HG02852 (cell line): ENCODE results near the gene RASGEF1C.

Experiments used
- ATAC-seq: cut with Tn5 transposase; IDR thresholded peaks from one replicate; pipeline ENCODE4 v1.9.1; 2021; ENCODE audit warnings: mild to moderate bottlenecking, moderate library complexity; ENCODE audit not compliant: unreplicated experiment

Gene RASGEF1C

DNA sequence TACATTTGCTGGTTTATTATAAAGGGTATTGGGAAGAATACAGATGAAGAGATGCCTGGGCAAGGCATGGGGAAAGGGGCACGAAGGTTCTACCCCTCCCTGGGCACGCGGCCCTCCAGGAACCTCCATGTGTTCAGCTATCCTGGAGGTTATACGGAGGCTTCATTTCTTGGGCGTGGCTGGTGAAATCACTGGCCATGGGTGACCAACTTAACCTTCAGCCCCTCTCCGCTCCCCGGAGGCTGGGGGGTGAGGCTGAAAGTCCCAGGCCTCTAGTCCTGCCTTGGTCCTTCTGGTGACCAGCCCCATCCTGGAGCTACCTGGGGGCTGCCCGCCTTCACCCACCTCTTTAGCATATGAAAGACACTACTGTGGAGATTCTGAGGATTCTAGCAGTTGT is 120.5 kb downstream of the RASGEF1C start:
- no peak for ATAC-seq

DNA sequence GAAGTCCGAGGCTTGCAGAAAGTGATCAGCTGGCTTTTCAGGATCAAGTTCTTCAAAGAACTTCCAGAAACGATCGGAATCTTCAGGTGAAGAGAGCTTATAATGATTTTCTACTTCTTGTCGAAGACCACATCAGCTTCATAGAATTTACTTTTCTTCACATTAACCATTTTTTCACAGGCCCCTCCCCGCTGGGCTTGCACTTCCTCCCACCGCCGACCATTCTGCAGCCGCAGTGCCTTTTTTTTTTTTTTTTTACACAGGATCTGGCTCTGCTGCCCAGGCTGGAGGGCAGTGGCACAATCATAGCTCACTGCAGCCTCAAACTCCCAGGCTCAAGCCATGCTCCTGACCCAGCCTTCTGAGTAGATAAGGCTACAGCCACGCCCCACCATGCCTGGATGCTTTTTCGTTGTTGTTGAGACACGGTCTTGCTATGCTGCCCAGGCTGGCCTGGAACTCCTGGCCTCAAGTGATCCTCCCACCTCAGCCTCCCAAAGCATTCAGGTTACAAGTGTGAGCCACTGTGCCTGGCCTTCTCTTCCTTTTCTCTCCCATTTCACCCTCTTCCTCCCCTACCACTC is 122.1 kb downstream of the RASGEF1C start:
- no peak for ATAC-seq

DNA sequence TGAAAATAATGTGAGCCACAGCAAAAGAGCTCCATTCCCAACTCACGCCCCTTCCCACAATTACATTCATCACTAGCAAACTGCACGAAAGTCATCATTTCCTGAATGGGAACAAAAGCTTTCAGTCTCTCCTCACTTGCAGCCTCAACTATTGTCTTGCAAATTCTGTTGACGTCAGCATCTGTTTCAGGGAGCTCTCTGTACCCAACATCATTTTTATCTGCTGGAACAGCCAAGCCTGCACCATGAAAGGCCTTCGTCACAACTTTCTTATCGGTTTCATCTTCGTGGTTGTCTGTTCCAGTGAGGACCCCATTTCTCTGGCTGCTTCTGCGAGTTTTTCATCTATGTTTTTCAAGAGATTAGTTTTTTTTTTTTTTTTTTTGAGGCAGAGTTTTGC is 123.2 kb downstream of the RASGEF1C start:
- no peak for ATAC-seq

DNA sequence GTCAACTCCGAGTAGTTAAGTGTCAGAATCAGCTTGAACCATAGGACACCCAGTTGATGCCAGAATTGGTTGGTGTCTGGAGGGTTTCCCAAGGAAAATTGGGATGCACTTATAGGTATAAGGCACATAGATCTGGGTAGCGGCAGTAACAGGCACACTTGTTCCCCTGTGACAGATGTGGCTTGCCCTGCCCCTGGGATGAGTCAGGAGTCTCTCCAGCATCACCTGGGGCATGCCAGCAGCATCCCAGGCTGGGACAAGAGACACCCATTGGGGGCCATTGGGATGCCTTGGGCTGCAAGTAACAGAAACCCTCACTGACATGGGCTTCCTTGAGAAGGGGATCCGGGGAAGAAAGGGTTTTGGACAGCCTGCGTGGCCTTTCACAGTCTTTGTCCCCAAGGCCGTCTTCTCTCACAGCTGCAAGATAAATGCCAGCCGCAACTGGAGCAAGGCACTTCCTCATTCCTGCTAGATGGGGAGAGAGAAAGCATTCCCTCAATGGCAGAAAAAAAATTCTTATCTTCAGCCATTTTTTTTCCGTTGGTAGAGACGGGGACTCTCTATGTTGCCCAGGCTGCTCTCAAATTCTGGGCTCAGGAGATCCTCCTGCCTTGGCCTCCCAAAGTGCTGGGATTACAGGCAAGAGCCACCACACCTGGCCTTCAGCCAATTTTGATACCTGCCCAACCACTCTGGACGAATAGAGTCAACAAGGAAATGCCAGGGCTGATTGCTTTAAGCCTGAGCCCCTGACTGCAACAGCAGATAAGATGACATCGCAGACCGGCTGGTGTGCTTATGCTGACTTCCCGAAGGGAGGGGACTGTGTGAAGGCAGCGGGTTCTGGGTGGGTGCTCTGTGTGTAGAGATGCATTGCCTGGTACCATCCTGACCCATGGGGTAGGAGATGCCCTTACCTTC is 124.1 kb downstream of the RASGEF1C start:
- no peak for ATAC-seq

DNA sequence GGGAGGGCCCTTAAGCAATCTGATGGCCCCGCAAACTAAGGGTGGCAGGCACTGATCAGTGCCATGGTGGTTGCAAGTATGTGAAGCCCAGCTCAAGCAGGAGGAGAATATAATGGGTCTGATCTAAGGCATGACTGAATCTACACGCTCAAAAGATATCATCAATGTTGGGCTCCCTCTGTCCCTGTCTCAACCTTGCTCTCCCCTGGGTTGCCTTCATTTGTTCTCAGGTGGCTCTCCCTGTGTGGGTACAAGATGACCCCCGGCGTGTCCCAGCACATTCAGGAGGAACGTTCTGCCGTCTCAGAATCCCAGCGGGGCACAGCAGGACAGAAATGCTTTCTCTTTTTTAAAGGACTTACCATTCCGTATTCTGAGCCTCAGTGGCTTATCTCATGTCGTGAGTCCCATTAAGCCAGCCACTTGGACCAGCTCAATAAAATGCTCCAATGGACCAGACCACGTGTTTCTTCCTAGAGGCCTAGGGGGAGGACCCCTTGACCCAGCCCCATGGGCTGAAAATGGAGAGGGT is 125.4 kb downstream of the RASGEF1C start:
- no peak for ATAC-seq

DNA sequence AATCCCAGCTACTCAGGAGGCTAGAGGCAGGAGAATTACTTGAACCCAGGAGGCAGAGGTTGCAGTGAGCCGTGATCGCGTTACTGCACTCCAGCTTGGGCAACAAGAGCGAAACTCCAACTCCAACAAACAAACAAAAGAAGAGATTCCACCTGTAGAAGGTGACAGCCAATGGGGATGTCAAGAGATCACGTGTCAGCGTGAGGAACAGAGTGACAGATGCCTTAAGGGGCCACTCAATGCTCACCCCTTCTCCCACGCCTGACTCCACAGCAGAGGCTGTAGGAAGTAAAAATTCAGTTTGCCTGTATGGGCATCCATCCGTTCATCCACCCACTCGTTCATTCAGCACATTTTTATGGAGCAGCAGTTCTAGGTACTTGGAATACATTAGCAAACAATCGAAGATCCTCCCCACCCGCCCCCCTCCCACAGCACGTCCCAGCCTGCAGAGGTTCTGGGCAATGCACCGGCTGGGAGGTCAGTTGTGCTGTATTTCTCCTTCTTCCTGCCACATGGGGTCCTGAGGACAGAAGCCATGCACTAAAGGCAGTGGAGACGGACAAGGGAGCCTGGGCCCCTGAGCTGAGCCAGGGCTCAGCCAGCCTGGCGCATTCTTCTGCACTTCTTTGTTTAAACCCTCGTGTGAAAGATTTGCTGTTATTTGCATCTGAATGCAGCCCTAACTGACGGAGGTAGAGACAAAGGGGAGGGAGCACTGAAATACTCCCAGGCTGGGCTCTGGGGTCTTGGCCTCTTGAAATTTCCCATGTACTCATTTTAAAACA is 126.2 kb downstream of the RASGEF1C start:
- ATAC-seq: no peak

DNA sequence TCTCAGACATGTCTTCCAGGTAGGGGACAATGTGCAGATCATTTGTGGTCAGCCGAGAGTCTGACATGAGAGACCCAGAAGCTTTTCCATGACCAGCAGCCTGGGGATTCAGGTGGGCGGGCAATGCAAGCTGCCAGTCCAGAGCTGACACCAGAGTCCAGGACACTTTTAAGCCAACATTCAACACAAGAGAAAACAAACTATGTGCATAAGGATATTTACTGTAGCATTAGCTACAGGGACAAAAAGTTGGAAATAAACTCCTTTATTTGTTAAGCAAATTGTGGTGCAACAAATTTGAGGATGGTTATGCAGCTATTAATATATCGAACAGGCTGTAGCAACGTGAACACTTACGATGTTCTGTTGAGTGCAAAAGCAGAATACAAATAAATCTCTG is 127.5 kb downstream of the RASGEF1C start:
- ATAC-seq: no peak

DNA sequence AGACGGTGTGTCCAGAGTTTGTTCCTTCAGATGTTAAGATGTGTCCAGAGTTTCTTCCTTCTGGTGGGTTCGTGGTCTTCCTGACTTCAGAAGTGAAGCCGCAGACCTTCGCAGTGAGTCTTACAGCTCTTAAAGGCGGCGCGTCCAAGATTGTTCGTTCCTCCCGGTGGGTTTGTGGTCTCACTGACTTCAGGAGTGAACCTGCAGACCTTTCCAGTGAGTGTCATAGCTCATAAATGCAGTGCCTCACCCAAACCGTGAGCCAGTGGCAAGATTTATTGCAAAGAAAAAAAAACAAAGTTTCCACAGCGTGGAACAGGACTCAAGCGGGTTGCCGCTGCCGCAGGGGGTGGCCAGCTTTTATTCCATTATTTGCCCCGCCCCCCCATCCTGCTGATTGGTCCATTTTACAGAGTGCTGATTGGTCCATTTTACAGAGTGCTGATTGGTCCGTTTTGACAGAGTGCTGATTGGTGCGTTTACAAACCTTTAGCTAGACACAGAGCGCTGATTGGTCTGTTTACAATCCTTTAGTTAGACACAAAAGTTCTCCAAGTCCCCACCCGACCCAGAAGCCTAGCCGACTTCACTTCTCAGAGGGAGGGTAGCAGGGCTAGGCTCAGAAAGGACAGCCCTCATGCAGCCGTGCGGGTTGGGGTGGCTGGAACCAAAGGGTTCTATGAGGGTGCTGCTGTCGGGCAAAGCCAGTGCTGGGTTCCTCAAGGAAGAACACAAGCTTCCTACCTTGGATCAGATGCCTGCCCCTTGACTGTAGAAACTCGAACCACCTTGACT is 128.3 kb downstream of the RASGEF1C start:
- no peak for ATAC-seq

DNA sequence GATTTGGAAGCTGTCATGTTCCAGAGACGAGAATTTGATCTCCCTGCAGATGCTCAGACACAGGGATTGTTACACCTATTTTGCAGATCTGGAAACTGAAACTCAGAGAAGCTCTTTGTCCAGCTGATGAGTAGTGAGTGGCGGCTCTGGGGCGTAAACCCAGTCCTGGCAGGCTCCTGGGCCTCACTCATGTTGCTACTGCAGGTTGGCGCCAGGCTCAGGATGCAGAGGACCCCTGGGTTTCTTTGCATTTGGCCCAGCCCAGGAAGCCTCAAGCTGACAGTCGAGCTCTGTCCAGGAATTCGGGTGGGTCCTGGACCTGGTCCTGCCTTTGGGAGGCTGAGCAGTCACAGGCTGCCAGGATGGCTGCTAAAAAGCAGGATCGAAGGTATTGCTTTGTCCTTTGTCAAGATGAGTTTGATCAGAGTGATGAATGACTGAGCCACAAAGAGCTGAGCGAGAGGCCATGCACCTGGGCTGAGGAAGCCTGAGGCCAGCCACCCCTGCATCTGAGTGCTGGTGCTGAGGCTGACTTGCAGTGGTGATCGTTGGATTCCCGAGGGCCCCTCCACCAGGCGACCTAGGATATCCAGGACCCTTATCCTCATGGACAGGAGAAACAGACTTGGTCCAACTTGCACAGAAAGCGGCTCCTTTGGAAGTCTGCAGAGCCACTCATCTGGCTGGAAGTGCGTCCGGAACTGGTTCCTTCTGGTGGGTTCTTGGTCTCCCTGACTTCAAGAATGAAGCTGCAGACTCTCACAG is 129.1 kb downstream of the RASGEF1C start:
- no peak for ATAC-seq

DNA sequence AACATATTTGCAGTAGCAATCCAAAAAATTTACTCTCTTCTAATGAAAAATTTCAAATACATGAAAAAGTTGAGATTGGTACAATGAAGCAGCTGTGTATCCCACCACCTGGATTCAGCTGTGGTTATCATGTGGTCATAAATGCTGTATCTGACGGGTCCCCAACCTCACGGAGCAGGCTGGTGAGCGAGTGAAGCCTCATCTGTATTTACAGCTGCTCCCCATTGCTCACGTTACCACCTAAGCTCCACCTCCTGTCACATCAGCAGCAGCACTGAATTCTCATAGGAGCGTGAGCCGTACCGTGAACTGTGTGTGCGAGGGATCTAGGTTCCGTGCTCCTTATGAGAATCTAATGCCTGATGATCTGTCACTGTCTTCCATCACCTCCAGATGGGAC is 130.7 kb downstream of the RASGEF1C start:
- ATAC-seq: no peak

DNA sequence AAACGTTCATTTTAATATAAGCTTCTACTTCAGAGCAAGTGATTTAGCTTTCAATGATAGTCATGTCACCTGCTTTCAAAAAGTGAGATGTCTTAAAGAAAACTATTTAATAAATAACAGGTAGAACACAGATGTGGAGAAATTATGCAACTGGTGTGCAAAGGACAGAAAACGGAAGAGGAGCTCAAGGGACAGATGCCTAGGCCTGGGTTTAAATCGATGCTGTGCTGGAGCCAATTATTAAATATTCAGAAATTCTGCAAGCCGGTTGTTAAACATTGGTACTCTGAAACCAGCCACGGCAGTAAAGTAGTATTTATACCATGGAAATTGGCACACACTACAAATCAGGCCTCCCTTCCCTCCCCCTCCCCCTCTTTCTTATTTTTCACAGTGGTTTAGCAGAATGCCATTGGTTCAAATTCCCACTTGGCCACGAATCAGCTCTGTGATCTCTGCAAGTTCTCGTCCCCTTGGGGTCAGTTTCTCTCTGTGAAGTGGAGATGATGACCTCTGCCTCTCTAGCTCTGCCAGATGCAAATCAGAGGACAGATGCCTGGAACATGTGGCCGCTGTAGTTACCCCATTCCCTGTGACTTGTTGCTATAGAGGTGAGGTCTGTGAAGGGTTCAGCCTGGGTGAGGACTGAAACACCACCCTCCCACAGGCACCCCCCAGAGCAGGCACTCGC is 131.3 kb downstream of the RASGEF1C start:
- ATAC-seq: no peak

DNA sequence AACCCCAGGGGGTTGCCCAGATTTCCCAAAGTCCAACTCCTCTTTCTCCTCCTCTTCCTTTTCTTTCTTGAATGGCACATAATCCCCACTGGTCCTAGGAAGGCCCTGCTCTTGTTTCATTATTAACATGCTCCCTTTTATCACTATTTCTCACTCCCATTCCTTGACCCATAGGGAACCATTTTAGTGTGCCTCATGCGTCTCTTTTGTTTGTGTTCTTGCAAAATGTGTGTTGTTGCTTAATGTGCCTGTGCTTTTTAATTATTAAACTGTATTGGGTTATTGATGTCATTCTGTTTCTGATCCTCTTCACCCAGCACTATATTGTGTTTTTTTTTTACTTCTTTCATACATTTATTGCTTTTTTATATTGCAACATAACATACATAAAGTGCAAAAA is 133.3 kb downstream of the RASGEF1C start:
- ATAC-seq: no peak

DNA sequence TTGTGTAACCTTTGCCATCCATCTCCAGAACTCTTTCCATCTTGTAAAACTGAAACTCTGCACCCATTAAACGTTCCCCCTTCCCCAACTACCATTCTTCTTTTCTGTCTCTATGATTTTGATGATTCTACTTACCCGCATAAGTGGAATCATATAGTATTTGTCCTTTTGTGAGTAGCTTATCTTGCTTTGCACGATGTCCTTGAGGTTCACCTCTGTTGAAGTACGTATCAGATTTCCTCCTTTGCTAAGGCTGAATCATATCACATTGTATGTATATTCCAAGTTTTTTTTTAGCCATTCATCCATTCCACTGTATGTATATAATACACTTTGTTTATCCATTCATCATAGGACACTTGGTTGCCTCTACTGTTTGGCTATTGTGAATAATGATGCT is 134.5 kb downstream of the RASGEF1C start:
- ATAC-seq: no peak

DNA sequence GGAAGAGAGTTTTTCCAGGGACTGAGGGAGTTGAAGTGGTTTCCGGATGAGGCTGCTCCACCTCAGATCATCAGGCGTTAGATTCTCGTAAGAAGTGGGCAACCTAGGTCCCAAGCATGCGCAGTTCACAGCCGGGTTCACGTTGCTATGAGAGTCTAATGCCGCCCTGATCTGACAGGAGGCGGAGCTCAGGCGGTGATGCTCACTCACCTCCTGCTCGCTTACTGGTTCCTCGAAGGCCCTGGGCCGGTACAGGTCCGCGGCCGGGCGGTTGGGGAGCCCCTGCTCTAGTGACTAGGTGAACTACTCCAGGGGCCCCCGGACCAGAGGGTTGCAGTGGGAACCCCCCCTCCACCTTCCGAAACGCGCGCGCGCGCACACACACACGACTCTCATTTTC is 136.5 kb downstream of the RASGEF1C start:
- no peak for ATAC-seq

DNA sequence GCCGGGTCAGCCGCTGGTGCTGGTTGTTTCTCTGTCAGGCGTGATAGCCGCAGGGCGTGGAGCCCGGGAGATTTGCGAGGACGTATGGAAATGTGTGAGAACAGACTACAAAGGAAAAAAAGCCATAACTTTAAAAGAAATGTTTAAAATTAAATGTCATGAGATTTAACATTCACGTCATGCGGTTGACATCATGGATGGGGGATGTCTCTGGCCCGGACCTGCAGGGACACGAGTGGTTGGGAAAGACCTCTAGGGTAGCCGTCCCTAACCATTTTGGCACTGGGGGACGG is 136.8 kb downstream of the RASGEF1C start:
- no peak for ATAC-seq

DNA sequence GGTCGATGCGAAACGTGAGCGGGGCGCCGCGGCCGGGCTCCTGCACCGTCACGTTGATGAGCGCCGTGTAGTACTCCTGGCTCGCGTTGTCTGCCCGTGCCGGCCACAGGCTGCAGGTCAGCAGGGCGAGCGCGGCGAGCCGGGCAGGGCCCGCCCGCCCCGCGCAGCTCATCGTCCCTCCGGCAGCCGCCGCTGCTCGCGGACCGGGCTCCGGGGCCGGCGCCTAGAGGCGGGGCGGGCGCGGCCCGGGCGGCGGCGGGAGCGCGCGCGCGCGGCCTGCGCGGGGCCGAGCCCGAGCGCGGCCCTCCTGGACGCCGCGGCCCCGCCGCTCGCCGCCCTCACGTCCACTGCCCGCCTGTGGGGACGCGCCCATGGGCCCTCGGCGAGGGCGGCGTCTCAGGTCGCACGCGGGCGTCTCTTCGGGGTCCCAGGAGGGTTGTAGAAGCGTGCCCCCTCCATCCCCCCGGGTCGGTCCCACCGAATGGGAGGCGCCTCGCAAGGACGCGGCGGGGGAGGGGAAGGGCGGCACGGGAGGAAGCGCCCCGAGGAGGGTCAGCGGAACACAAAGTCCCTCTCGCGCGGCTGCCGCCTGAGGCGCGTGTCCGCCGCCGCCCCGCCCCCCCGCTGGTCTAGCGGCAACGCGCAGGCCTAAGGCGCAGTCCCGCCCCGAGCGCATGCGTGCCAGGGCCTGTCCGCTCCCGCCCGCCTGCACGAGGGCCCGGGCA is 137.3 kb downstream of the RASGEF1C start, which contains the start of gene RNF130:
Gene RNF130, minus strand, starts transcription at position 229 of the 725 bp plus-strand sequence. Its CDS starts 57 bp downstream, at position 172.
- ATAC-seq: no peak

DNA sequence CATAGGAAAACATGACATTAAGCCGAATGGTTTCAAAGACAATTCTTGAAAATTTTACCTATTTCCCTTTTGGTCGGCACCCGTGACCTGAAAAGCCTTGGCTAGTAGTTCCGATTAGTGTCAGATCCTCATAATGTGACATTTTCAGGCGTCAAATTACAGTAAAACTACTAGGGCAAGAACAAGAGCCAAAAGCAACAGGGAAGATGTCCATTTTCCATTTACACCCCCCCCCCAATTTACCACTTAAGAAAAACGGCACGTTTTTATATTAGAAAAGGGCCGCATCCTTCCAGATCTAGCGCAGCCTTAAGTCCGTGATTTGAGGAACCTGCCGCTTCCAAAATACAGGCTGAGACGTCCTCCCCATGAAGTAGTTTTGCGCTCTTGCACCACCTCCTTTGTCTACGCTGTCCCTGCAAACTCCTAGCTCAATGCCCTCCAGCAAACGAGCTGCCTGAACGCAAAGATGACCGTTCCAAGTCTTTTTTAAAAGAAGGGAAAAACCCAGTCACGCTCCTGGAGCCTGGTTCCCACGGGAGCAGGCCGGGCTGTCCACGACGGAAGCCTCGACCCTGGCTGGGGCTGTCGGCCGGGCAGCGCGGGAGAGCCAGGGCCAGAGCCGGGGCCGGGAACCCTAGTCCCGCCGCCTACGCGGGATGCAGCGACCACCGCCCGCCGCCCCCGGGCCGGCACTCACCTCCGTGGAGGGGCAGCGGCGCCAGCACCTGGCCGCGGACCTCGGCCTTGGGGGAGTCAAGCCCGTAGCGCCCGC is 138.1 kb downstream of the RASGEF1C start:
- ATAC-seq: no peak
